Adrenal gland (tissue), 5 donors: ENCODE data around the gene PTRH2.

Source experiments
- POLR2A ChIP-seq, 2 donors: fragments of 450-650 bp; IDR thresholded peaks; one replicate each; pipeline ENCODE4 v1.6.1; 2017; ENCODE audit warnings: antibody characterized with exemption in 2 of 2, mild to moderate bottlenecking in 2 of 2, moderate library complexity in 1 of 2
- TF ChIP-seq, protein P1 (sequence below), 6 experiments: fragments of 450-650 bp in 4 of 6; fragments of 200-600 bp in 2 of 6; sonication (generic) in 1 of 6; IDR thresholded peaks; 1 replicate in 5 of 6; 2 replicates in 1 of 6; pipeline versions ENCODE4 v1.5.1 to v1.8.0; 2016 to 2021; ENCODE audit warnings: antibody characterized with exemption in 6 of 6, mild to moderate bottlenecking in 2 of 6, moderate library complexity in 1 of 6
- donor health status: DM: no; HTN: no; CAD: no.

- TF ChIP-seq, protein P1, sequence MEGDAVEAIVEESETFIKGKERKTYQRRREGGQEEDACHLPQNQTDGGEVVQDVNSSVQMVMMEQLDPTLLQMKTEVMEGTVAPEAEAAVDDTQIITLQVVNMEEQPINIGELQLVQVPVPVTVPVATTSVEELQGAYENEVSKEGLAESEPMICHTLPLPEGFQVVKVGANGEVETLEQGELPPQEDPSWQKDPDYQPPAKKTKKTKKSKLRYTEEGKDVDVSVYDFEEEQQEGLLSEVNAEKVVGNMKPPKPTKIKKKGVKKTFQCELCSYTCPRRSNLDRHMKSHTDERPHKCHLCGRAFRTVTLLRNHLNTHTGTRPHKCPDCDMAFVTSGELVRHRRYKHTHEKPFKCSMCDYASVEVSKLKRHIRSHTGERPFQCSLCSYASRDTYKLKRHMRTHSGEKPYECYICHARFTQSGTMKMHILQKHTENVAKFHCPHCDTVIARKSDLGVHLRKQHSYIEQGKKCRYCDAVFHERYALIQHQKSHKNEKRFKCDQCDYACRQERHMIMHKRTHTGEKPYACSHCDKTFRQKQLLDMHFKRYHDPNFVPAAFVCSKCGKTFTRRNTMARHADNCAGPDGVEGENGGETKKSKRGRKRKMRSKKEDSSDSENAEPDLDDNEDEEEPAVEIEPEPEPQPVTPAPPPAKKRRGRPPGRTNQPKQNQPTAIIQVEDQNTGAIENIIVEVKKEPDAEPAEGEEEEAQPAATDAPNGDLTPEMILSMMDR (IDR thresholded peaks at IDR 0.05) = no peak
- no peak for TF ChIP-seq POLR2A (IDR thresholded peaks at IDR 0.05)
Measured at GRCh38 chr17:59722623-59723022, 15.4 kb upstream of the PTRH2 start.
